PC-3 (cell line): ENCODE results near the gene MCTS1. TPM values are rescaled to one million over a fixed set of nuclear protein-coding genes. Genes with fewer than 3 reads are reported as not detected.

ENCODE experiments used
- ATAC-seq: fragments of 200-7000 bp; cut with Tn5 transposase; 2 replicates; pipeline ENCODE4 v1.9.1; 2020; ENCODE audit warnings: mild to moderate bottlenecking, moderate library complexity
- BruUV-seq: library from RNA; stranded (reverse); fragments of 400-500 nt; replicated peaks from 2 replicates; lab custom pipeline; 2021; lab: Mats Ljungman, UMichigan
- CTCF ChIA-PET: fragments of 300-600 bp; sonication (Branson Sonifier 250); formaldehyde crosslinking; loops from one replicate; lab custom pipeline; 2022; ENCODE audit warnings: antibody characterized with exemption; lab: Charles Lee
- POLR2A ChIA-PET: fragments of 300-600 bp; sonication (Branson Sonifier 250); formaldehyde crosslinking; loops from one replicate; lab custom pipeline; 2022; ENCODE audit warnings: antibody characterized with exemption; ENCODE audit not compliant: unreplicated experiment; lab: Charles Lee
- DNase-seq: peaks from one replicate; pipeline ENCODE4 v3.0.0-alpha.2; 2015
- H2AFZ ChIP-seq: fragments of 300-600 bp; sonication (generic); 2 replicates; pipeline ENCODE4 v1.6.0; 2016; ENCODE audit warnings: antibody characterized with exemption, low read length
- H3F3A ChIP-seq: fragments of 300-600 bp; sonication (generic); one replicate; pipeline ENCODE4 v1.6.0; 2017; ENCODE audit warnings: antibody characterized with exemption, low read length, control low read depth, mild to moderate bottlenecking; ENCODE audit not compliant: unreplicated experiment
- H3K27ac ChIP-seq: fragments of 300-600 bp; sonication (generic); 2 replicates; pipeline ENCODE4 v1.5.1; 2016; ENCODE audit warnings: mild to moderate bottlenecking, low read length
- H3K27me3 ChIP-seq: fragments of 300-600 bp; sonication (generic); 2 replicates; pipeline ENCODE4 v1.6.1; 2016; ENCODE audit warnings: low read length, mixed read lengths
- H3K36me3 ChIP-seq: fragments of 300-600 bp; sonication (generic); 2 replicates; pipeline ENCODE4 v1.6.1; 2016; ENCODE audit warnings: low read depth, mixed run types, low read length, mixed read lengths
- H3K4me1 ChIP-seq: fragments of 300-600 bp; sonication (generic); 2 replicates; pipeline ENCODE4 v1.5.1; 2016; ENCODE audit warnings: low read length; ENCODE audit not compliant: insufficient read depth
- H3K4me2 ChIP-seq: fragments of 300-600 bp; sonication (generic); 2 replicates; pipeline ENCODE4 v1.6.0; 2016; ENCODE audit warnings: low read length
- H3K4me3 ChIP-seq: fragments of 300-600 bp; sonication (generic); 2 replicates; pipeline ENCODE4 v1.5.1; 2016; ENCODE audit warnings: mild to moderate bottlenecking, low read length, mixed read lengths
- H3K79me2 ChIP-seq: fragments of 300-600 bp; sonication (generic); 2 replicates; pipeline ENCODE4 v1.6.1; 2017; ENCODE audit warnings: low read length, mixed read lengths
- H3K9ac ChIP-seq: fragments of 300-600 bp; sonication (generic); 2 replicates; pipeline ENCODE4 v1.6.0; 2016; ENCODE audit warnings: mild to moderate bottlenecking, low read length
- H3K9me2 ChIP-seq: fragments of 300-600 bp; sonication (generic); replicated peaks from 2 replicates; pipeline ENCODE4 v1.6.1; 2016; ENCODE audit warnings: mixed run types, low read length, mixed read lengths
- H3K9me3 ChIP-seq: fragments of 300-600 bp; sonication (generic); 2 replicates; pipeline ENCODE4 v1.6.1; 2016; ENCODE audit warnings: low read length, mixed read lengths
- H4K20me1 ChIP-seq: fragments of 300-600 bp; sonication (generic); 2 replicates; pipeline ENCODE4 v1.6.1; 2016; ENCODE audit warnings: low read length, mixed read lengths
- EZH2 ChIP-seq: fragments of 300-600 bp; sonication (generic); IDR thresholded peaks from one replicate; pipeline ENCODE4 v1.6.1; 2017; ENCODE audit warnings: antibody characterized with exemption, mild to moderate bottlenecking, low read length; ENCODE audit not compliant: unreplicated experiment
- EZH2phosphoT487 ChIP-seq: fragments of 300-600 bp; sonication (generic); IDR thresholded peaks from 2 replicates; pipeline ENCODE4 v1.6.1; 2018; ENCODE audit warnings: mild to moderate bottlenecking, antibody characterized with exemption, low read length, borderline replicate concordance
- intact Hi-C: fragments of 100-400 bp; cut with micrococcal nuclease; formaldehyde crosslinking; loops from 2 replicates; pipeline ENCODE4 v1.9.0; 2023
- total RNA-seq: library from RNA; depleted of rRNA; stranded (reverse); fragments of >200 nt; gene quantifications from 2 replicates; pipeline ENCODE4 v1.2.3, GENCODE V29; 2014
- TF ChIP-seq, protein P1 (sequence below): fragments of 300-600 bp; sonication (generic); conservative IDR thresholded peaks from 2 replicates; pipeline ENCODE4 v1.5.1; 2017; ENCODE audit warnings: antibody characterized with exemption, low read depth, mild to moderate bottlenecking, low read length

The MCTS1 gene
- total RNA-seq, 1 experiment from 2014 or later: 83.7 TPM

DNA sequence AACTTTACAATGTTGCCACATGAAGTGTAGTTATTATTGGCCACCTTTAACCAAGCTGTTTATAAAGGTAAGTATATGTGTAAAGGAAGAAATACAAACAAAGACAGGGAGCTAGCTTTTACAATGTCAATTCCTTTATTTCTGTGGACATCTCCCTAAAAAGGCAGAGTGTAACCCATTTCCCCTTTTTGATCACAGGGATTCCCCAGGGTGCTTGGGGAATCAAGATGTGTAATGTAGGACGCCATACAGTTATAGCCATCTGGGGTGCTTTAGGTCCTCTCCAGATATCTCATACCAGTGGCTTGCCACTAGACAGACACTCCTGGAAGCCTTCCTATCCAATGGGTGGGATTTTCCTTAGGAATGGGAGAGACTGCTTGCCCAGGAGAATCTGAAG is 39.0 kb upstream of the MCTS1 start:
- Histone ChIP-seq H2AFZ (no peak overlapping the region), H3K36me3 (no peaks in the 10 kb centered on the region), H3K4me2 (no peak overlapping the region), H3K9ac (no peak overlapping the region), H3K4me3 (no peak overlapping the region), H3K27me3 (no peaks in the 10 kb centered on the region), H3K27ac (no peak overlapping the region), H4K20me1 (no peaks in the 10 kb centered on the region), H3K4me1 (peaks cover 11% of the 10 kb centered on the region; the same call in 1 of the 2 replicates), H3F3A (no peaks in the 10 kb centered on the region), H3K79me2 (peaks cover 11% of the 10 kb centered on the region), H3K9me3 (no peaks in the 10 kb centered on the region), H3K9me2 (no peaks in the 10 kb centered on the region)
- ChIA-PET POLR2A (no interaction called here), CTCF (no interaction called here)
- DNase-seq (no peak), ATAC-seq (no peak)
- BruUV-seq: no TSS peak
- TF ChIP-seq, protein P1, sequence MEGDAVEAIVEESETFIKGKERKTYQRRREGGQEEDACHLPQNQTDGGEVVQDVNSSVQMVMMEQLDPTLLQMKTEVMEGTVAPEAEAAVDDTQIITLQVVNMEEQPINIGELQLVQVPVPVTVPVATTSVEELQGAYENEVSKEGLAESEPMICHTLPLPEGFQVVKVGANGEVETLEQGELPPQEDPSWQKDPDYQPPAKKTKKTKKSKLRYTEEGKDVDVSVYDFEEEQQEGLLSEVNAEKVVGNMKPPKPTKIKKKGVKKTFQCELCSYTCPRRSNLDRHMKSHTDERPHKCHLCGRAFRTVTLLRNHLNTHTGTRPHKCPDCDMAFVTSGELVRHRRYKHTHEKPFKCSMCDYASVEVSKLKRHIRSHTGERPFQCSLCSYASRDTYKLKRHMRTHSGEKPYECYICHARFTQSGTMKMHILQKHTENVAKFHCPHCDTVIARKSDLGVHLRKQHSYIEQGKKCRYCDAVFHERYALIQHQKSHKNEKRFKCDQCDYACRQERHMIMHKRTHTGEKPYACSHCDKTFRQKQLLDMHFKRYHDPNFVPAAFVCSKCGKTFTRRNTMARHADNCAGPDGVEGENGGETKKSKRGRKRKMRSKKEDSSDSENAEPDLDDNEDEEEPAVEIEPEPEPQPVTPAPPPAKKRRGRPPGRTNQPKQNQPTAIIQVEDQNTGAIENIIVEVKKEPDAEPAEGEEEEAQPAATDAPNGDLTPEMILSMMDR: no peak
- no peak for TF ChIP-seq EZH2phosphoT487
- TF ChIP-seq EZH2: no peak
- intact Hi-C loops: loop anchor here (5.0 kb wide), 2 partner anchors 53 to 207 kb away; no protein-coding TSS in a partner anchor

DNA sequence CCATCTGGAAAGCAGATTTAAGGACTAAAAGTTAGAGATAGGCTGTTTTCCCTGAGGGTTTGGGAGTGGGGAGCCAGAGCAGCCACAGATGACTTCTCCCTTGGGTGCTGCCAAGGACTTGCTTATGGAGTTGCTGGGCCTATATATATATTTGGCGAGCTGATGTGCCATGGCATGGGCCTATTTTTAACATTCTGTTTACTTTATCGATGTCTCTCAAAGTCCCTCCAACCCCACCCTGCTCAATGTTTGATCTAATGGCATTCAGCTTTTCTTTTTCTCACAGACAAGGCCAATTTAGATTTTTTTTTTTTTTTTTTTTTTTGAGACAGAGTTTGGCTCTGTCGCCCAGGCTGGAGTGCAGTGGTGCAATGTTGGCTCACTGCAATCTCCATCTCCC is 37.1 kb upstream of the MCTS1 start:
- TF ChIP-seq, protein P1: no peak
- TF ChIP-seq EZH2: no peak
- no peak for TF ChIP-seq EZH2phosphoT487
- intact Hi-C loops: no loop called here
- H3K27ac ChIP-seq: no peak overlapping the region
- H3K4me2 ChIP-seq: no peak overlapping the region
- no peak overlapping the region for H3K4me3 ChIP-seq
- H3K36me3 ChIP-seq: no peaks in the 10 kb centered on the region
- H3F3A ChIP-seq: no peaks in the 10 kb centered on the region
- peaks cover 10% of the 10 kb centered on the region; the same call in 1 of the 2 replicates for H3K4me1 ChIP-seq
- BruUV-seq: no TSS peak
- DNase-seq (no peak), ATAC-seq (no peak)
- H3K27me3 ChIP-seq: no peaks in the 10 kb centered on the region
- POLR2A ChIA-PET: no interaction called here
- no peak overlapping the region for H2AFZ ChIP-seq
- H3K9me3 ChIP-seq: no peaks in the 10 kb centered on the region
- no peaks in the 10 kb centered on the region for H4K20me1 ChIP-seq
- no peak overlapping the region for H3K9ac ChIP-seq
- CTCF ChIA-PET: no interaction called here
- no peaks in the 10 kb centered on the region for H3K9me2 ChIP-seq
- peaks cover 4% of the 10 kb centered on the region; the same call in 1 of the 2 replicates for H3K79me2 ChIP-seq

DNA sequence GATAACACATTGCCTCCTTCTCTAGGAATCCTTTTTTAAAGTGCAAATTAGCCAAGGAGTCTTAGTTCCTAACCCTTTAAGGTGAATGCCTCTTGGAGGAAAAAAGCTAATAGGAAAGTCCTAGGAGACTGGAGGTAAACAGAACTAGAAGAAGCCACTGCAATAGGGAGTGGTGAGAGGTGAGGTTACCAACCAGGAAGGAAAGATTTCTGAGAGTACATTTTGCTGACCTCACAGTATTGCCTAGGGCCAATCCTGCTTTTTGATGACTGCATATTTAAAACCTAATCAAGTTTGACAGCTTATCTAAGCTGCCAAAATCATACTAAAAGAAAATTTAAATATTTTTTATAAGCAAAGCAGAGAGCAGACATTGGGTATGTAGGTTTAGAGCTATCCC is 35.9 kb upstream of the MCTS1 start:
- H4K20me1 ChIP-seq: no peaks in the 10 kb centered on the region
- CTCF ChIA-PET: no interaction called here
- H3K4me2 ChIP-seq: no peak overlapping the region
- POLR2A ChIA-PET: interaction anchor here (0.6 to 0.7 kb wide), 2 partner anchors 15 to 71 kb away, joined by 5 to 15 read pairs; no protein-coding TSS in a partner anchor
- BruUV-seq: no TSS peak
- no peaks in the 10 kb centered on the region for H3K9me3 ChIP-seq
- TF ChIP-seq EZH2: no peak
- TF ChIP-seq EZH2phosphoT487: no peak
- TF ChIP-seq, protein P1: no peak
- H3K9ac ChIP-seq: no peak overlapping the region
- H3K9me2 ChIP-seq: no peaks in the 10 kb centered on the region
- DNase-seq (no peak), ATAC-seq (no peak)
- no peaks in the 10 kb centered on the region for H3K79me2 ChIP-seq
- no peak overlapping the region for H3K27ac ChIP-seq
- H2AFZ ChIP-seq: no peak overlapping the region
- intact Hi-C loops: no loop called here
- H3K36me3 ChIP-seq: no peaks in the 10 kb centered on the region
- 0 out of 2 replicates have a peak, but pooled peaks cover 4% of the 10 kb centered on the region for H3K4me1 ChIP-seq
- H3K27me3 ChIP-seq: no peaks in the 10 kb centered on the region
- no peaks in the 10 kb centered on the region for H3F3A ChIP-seq
- no peak overlapping the region for H3K4me3 ChIP-seq
